Epidermal melanocyte (primary cell): ENCODE data around the gene ART3.
"Not testable (repeated sequence)": the region's sequence is repeated elsewhere in the genome, so short reads cannot be mapped to it uniquely, and the experiment has no call there.

Experiments
- DNase-seq: peaks from one replicate; pipeline ENCODE4 v3.0.0; 2011; ENCODE audit warnings: low spot score; ENCODE audit not compliant: insufficient read length

The ART3 gene, protein sequence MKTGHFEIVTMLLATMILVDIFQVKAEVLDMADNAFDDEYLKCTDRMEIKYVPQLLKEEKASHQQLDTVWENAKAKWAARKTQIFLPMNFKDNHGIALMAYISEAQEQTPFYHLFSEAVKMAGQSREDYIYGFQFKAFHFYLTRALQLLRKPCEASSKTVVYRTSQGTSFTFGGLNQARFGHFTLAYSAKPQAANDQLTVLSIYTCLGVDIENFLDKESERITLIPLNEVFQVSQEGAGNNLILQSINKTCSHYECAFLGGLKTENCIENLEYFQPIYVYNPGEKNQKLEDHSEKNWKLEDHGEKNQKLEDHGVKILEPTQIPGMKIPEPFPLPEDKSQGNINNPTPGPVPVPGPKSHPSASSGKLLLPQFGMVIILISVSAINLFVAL

DNA sequence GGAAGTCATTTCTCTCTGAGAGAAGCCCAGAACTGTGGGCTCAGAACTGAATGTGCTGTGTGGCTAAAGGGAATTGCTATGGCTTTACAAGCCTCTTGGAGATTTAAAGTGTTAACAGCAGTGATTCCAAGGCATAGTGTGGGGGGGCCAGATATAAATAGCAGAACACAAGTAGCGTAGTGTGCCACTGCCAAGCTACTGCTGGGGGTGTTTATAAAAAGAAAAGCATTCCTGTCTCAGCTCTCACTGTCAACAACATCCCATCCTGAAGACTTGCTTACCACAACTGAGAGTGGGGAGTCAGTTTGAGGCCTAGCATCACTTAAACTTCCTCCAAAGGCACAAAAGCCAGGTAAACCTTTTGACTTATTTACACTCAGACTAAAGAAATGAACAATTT, at the start of gene ART3:
TSS of gene ART3 (plus strand) at position 242 of the 400 bp plus-strand sequence. CDS start 1,181 bp downstream, outside the sequence.
- DNase-seq = no peak

DNA sequence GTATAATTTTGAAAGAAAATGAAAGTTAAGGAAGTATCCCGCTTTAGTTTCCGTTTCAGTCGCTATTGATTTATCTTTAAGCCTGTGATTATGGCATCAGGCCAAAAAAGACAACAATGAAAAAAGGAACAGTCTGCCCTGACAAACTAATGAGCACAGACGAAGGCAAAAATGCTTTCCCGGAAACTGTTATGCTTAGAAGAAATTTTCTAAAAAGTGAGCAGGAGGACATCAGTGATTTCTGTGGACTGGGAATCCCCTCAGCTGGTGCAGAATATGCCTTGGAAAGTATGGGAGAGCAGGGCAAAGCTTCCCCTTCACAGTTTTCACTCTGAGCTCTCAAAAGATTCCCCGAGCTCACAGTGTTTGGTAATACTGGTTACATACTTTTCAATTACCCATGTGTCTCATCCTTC, 46.2 kb upstream of the ART3 start:
- DNase-seq = no peak

DNA sequence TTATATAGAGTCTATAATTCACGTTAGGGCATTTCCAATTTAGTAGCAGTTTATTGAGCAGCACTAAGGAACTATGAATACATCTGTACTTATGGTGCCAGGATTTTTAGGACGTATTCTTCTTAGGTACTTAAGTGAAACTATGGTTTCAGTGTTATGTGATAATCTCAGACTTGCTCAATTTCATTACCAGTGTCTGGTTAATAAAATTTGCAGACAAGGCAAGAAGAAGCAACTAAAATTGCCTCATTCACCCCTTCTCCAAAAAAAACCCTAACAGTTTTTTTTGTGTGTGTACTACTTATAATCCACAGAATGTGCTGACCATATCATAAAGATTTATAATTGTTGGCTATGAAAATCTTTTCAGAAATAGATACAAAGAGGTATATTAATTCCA, 45.2 kb upstream of the ART3 start:
- DNase-seq = no peak

GRCh38 chr4:76035141-76035540, 39.4 kb upstream of the ART3 start:
- DNase-seq = no peak

DNA sequence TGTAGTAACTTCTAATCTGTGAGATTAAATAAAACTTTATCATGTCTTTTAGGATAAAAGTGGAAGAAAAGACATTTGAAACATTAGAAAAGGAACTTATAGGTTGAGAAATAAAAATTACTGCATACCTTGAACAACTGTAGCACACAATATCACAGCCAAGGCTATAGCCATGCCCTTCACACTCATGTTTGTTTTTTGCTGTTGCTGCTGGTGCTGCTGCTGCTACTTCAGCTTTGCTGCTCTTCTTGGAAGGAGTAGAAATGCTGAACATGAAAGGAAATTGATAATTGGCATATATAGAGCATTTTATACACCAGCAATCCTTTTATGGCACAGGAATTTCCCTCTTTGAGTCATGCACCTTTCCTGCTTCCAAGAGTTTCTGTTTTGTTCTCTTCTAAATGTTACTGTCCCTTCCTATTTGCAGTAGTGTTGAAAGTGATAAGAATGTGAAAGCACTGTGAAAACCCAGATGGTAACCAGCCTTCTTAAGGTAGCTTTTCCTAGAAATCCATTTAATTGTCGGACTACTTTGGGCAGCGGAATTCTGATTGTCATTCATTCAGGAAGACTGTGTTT, 38.6 kb upstream of the ART3 start, which contains the start of gene CXCL11:
TSS of gene CXCL11 (minus strand) at position 272 of the 582 bp plus-strand sequence. CDS start at position 189, 83 bp downstream.
- DNase-seq = no peak

- no peak for DNase-seq
Observed at GRCh38 chr4:76036855-76037254, 37.7 kb upstream of the ART3 start.

DNA sequence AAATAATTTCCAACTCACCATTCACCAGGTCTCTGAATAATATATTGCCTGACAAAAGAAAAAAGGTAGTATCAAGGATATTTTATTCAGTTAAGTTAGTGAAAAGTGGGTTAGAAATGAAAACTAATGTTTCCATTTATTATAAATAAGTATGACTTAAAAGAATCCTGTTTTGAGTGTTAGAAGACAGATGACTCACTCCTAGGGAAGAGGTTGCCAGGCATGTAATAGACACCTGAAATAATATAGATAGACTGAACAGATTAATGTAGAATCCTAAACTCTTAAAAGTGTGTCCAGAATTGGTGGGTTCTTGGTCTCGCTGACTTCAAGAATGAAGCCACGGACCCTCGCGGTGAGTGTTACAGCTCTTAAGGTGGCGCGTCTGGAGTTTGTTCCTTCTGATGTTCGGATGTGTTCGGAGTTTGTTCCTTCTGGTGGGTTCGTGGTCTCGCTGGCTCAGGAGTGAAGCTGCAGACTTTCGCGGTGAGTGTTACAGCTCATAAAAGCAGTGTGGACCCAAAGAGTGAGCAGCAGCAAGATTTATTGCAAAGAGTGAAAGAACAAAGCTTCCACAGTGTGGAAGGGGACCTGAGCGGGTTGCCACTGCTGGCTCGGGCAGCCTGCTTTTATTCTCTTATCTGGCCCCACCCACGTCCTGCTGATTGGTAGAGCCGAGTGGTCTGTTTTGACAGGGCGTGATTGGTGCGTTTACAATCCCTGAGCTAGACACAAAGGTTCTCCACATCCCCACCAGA, 32.1 kb upstream of the ART3 start:
- not testable (repeated sequence) for DNase-seq

DNA sequence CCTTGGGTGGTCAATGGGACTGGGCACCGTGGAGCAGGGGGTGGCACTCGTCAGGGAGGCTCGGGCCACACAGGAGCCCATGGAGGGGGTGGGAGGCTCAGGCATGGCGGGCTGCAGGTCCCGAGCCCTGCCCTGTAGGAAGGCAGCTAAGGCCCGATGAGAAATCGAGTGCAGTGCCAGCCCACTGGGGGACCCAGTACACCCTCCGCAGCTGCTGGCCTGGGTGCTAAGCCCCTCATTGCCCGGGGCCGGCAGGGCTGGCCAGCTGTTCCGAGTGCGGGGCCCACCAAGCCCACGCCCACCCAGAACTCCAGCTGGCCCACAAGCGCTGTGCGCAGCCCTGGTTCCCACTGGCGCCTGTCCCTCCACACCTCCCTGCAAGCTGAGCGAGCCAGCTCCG, 31.2 kb upstream of the ART3 start:
- not testable (repeated sequence) for DNase-seq

DNA sequence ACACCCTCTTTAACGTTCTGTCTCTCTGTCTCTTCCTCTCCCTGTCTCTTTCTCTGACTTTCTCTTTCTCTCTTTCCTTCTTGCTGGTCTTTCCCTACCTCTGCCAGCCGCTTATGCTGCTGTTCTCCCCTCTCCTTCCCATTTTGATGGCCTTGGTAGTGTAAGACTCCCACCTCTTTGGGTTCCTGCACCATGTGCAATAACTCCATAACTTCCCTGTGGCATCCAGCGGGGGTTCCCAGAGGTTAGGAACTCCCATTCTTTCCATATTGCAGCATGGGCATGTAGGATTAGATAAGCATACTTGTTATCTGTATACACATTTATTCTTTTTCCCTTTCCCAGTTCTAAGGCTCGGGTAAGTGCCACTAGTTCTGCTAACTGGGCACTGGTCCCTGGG, 29.8 kb upstream of the ART3 start:
- DNase-seq = not testable (repeated sequence)

DNA sequence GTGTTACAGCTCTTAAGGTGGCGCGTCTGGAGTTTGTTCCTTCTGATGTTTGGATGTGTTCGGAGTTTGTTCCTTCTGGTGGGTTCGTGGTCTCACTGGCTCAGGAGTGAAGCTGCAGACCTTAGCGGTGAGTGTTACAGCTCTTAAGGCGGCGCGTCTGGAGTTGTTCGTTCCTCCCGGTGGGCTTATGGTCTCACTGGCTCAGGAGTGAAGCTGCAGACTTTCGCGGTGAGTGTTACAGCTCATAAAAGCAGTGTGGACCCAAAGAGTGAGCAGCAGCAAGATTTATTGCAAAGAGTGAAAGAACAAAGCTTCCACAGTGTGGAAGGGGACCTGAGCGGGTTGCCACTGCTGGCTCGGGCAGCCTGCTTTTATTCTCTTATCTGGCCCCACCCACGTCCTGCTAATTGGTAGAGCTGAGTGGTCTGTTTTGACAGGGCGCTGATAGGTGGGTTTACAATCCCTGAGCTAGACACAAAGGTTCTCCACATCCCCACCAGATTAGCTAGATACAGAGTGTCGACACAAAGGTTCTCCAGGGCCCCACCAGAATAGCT, 24.6 kb upstream of the ART3 start:
- not testable (repeated sequence) for DNase-seq

- DNase-seq = not testable (repeated sequence)
Observed at GRCh38 chr4:76050560-76051050, 23.9 kb upstream of the ART3 start.

DNA sequence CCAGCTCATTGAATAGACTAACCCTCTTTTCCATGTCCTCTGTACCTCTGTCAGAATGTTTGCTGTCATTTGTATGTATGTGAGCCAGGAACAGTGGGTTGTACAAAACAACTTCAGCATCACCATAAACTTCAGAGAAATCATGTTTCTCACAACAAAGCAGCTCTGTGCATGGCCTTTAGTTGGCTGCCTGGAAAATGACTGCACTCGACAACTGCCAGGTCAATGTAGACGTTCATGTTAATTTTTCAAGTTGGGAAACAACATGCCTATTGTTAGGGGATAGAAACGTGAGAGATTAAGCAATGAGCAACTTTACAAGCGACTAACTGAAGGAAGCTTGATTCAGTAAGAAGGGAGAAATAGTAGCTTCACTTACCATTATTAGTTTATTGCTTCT, 20.8 kb upstream of the ART3 start:
- no peak for DNase-seq

- DNase-seq = no peak
Observed at GRCh38 chr4:76055016-76055415, 19.5 kb upstream of the ART3 start.

DNA sequence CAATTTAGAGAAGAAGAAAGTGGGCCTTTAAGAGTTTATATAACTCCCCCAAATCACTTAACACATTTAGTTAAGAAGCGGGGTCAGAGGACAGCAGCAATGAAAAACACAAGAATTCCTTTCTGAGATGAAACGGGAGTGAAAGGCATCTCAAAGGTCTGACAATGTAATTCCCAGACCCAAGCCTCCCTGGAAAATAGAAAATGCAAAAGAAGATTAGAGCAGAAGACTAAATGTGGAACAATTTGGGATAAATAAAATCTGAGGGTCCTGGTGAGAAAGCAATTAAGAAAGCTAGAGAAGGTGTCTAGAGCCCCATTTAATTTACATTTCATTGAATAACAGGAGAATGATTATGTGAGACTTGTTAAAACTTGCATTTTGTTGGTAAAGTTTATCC, 19.1 kb upstream of the ART3 start:
- DNase-seq = no peak

DNA sequence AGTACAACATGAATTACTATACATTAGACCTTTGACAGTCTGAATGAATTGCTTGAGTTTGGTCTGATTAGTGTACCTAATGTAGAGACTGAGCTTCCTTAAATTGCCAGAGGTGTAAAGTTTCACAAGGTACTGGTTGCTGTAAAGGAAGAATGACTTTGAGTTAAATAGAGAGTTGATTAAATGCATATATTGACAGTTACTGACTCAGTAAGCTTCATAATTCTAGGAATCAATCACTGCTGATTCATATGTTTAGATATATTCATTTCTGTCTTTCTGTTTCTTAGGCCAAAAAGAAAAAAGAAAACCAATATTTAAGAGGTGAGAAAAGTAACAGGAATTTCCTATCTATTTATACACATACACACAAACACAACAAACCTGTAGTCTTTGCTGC, 16.2 kb upstream of the ART3 start:
- no peak for DNase-seq

- no peak for DNase-seq
Observed at GRCh38 chr4:76058888-76059426, 15.6 kb upstream of the ART3 start.

DNA sequence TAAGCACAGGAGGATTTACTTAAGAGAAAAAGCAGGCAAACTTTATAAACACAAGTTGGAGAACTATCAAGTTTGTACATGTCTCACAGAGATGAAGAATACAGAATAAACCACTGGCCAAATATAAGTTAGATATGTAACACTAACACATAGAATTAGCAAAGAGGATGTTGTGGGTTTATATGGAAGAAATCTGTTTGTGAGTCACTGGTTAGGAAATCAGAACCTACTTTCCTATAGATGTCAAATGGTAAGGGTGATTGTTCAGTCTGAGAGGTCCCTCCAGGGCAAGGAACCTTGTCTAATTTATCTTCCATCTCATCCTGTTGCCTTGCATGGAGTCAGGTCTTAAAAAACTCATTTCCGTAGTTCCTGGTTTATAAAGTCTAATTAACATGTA, 14.8 kb upstream of the ART3 start:
- DNase-seq = no peak

DNA sequence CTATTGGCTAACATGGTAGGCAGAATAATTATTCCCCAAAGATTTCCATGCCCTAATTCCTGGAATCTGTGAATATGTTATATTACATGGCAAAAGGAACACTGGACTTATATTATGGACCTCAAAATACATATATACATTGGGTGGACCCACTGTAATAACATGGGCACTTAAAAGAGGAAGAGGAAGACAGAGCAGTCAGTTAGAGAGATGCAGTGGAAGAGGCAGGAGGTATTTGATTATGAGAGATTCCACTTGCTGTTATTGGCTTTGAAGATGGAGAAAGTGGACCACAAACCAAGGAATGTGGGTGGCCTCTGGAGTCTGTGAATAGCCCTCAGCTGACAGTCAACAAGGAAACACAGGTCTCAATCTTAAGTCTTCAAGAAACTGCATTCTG, 14.0 kb upstream of the ART3 start:
- DNase-seq = no peak

GRCh38 chr4:76061421-76061820, 13.1 kb upstream of the ART3 start:
- DNase-seq = no peak

- no peak for DNase-seq
Observed at GRCh38 chr4:76061982-76062381, 12.5 kb upstream of the ART3 start.

DNA sequence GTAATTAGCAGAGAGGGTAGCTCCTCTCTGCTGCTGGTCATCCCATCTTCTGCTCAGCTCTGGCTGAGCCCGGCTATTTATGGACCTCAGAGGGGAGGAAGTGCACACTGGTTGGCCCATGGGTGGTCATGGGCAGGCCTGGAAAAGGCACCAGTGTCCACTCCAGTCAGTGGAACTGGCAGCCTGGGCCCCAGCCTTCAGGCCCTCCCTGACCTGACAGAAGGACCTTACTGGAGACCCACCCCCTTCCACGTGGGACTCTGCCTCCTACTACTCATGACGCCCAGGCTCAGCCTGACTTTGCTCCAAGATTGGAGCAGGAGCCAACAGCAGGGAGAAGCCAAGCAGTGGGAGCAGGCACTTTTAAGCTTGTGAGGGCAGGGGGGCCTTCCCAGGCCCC, 8.0 kb upstream of the ART3 start:
- no peak for DNase-seq
